CD4-positive, alpha-beta T cell treated with Interleukin-17A for 1 hour (primary cell): Measurements from ENCODE around the gene PRKN.
"Not testable (repeated sequence)": the region's sequence is repeated elsewhere in the genome, so short reads cannot be mapped to it uniquely, and the experiment has no call there.

Source experiments
- DNase-seq: peaks from one replicate; pipeline ENCODE4 v3.0.0-alpha.2; 2020

Gene PRKN

DNA sequence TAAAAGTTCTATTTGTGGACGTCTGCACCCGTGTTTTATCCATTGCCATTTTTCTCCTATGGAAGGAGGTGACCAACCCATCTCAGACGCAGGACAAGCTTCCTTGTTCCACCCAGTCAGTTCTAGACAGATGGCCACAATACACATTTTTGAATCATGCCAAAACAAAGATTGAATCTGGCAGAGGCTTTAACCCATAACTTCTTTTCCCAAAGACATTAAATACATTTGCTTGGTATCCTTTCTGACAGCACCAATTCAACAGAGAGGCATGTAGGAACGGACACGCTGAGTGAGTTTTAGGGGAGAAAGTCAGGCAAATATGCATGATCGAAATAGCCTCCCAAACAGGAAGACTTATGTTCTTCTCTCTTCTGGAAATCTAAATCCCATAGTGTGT lies 901.1 kb downstream of the PRKN start:
- DNase-seq = no peak

DNA sequence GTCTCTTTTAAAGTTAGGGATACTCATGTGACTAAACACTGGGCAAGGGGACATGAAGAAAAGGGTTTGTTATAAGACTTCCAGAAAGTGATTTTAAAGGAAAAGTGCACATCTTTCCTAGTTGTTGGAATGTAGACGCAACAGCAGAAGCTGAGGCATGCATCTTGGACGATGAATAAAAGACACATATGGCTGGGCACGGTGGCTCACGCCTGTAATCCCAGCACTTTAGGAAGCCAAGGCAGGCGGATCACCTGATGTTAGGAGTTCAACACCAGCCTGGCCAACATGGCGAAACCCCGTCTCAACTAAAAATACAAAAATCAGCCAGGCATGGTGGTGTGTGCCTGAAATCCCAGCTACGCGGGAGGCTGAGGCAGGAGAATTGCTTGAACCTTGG lies 905.4 kb downstream of the PRKN start:
- not testable (repeated sequence) for DNase-seq

DNA sequence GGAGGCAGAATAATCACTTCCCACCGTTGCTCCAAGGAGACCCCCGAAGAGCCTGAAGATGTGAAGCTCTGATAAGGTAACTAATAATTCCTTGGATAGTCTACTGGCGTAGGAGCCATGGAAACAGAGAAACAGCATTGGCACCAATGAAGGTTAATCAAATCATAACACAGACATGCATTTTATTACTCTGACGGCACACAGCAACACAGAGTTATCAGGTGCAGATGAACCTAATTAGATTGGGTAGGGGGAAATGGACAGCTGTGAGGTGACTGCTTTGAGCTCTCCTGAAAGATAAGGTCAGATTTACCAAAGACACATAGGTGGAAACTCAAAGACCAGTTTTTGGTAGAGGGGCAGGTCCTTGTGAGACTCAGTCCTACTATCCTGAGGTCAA lies 909.7 kb downstream of the PRKN start:
- no peak for DNase-seq

DNA sequence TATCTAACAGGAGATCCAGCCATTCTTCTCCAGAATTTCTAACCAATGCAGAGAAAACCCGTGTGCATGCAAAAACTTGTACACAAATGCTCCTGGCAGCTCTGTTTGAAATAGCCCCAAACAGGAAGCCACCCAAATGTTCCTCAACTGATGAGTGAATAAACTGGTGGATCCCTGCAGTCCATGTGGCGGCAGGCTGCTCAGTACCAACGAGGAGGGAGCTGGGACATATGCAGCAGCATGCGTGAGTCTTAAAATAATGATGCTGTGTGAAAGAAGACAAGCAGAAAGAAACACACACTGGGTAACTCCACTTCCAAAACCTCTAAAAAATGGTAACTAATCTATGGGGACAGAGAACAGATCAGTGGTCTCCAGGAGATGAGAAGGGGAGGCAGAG lies 911.6 kb downstream of the PRKN start:
- DNase-seq = no peak

DNA sequence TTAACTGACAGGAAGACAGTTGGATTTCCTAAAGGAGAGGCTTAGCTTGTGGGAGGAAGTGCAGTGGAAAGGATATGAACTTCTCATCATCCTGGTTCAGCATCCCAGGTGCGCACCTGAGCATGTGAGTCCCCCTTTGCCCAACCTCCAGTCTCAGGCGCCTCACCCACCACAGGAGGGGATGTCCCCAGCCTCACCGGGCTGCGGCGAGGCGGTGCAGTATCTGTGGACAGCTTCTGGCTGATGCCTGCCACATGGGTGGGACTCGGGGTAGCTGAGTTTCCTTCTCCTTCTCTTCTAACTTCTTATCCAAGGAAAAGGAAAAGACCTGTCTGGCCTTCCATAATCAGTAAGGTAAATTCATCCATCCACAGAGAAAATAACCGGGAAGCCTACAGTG lies 914.4 kb downstream of the PRKN start:
- DNase-seq = no peak

DNA sequence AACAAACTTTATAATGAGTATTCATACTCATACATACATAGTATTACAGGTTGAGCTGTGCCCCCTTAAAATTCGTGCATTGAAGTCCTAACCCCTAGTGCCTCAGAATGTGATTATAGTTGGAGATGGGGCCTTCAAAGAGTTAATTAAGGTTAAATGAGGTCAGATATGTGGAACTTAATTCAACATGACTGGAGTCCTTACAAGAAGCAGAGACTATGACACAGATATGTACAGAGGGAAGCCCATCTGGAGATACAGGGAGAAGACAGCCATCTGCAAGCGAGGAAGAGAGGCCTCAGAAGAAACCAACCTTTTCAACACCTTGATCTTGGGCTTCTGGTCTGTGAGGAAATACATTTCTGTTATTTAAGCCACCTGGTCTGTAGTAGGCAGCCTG lies 917.6 kb downstream of the PRKN start:
- no peak for DNase-seq

DNA sequence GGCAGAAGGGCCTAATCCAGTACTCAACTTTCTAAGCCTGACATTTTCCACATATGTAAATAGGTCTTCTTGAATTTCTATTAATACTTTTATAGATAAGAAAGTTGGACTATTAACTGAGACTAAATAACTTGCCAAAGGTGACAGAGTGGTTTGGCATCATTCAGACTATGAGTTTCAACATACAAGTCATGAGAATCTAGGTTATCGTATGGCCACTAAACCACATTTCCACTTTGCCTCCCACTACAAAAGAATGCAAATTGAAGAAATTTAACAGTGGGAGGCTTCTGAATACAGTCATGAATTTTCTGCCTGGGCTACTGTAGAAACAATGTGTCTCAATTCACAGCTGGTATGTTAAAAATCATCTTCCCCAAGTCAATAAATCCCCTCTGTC lies 922.7 kb downstream of the PRKN start:
- no peak for DNase-seq

DNA sequence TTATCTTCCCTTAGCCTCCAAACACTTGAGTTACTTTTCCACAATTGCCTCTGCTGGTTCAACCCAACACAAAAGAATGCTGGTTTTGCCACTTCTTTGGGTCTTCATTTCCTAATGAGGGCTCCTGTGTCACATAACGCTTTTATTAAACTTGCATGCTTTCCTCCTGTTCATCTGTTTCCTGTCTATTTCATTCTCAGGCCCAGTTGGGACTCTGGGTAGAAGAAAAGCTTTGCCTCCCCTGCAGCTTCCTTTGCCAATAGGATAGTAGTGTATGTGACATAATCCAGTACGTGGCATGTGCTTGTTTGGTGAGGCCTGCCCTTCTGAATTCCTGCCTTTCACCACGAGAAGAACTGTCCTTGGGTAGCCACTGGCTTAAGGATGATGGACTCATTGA lies 924.4 kb downstream of the PRKN start:
- no peak for DNase-seq

DNA sequence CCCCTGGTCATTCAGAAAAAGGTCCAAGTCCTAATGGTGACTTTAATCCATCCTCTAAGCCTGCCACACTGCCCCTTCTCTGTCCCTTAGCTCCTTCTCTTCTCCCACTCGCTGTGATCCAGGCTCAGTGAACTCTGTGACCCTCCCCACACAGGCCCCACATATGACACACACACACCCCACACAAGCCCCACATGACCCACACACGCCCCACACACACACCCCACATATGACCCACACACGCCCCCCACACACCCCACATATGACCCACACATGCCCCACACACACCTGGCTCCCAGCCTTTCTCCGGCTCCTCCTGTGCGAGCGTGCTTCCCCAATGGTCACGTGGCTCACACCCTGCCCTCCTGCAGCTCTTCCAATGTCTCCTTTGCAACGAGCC lies 925.3 kb downstream of the PRKN start:
- DNase-seq = no peak

DNA sequence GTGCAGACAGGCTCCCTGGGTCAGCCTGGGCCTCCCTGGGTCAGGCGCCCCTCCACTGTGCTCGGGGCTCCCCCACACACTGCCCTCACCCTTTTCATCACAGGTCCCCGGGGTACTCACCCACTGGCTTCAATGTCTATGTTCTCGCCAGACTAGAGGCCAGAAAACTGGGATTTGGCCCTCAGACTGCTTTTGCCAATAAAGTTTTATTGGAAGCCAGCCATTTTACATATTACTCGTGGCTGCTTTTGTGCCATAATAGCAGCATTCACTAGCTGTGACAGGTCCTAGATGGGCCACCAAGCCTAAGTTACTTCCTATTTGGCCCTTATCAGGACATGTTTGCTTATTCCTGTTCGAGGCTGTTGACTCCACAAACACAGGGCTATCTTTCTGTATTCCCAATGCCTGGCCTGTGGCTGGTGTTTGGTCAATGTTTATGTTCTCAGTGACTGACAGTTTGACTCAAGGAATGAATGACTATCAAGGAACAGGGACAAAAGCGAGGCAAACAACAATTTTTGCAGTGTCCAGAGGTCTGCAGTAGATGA lies 928.6 kb downstream of the PRKN start:
- DNase-seq = no peak

DNA sequence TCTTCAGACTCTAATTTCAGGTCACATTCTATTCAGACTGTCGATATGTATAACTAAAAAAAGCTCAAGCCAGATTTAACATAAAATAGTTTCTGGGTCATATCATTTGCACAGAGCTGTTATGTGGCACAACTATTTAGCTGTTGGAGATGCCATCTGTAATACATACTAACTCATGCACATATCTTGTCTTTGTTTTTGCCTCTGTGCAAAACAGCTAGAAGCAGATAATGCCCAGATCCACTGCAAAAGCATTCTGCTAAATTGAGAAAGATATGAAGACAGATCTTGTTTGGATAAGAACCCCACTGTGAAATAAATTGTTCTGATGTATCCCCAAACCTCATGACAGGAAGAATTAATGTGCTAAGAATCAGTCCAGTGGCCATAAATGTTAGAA lies 930.9 kb downstream of the PRKN start:
- DNase-seq = no peak

DNA sequence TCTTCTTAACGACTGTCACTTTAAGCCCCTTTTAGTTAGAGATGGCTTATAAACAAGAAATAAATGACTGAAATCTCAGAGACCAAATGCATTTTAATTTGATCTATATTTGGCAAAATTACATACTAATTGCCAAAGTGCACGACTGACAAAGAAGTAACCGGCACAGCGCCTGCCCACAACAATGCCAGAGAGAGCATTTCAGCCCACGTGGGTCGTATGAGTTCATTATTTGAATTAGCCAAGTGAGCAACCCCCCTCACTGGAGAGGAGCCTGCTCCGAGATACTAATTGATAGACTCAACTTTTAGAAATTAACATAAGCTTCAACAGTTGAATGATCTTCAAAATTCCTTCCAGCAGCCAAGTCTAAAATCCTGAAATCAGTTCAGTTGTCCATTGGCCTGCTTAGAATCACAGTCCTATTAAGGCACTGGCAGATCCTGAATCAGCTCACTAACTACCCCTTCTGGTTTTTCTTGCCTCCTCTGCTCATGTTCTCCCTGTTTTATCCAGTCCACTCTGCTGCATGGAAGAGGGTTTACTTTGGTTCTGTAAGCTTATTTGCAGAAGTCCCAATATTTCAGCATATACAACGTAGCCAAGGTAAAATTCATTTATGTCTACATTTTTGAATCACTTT lies 934.6 kb downstream of the PRKN start:
- DNase-seq = no peak

DNA sequence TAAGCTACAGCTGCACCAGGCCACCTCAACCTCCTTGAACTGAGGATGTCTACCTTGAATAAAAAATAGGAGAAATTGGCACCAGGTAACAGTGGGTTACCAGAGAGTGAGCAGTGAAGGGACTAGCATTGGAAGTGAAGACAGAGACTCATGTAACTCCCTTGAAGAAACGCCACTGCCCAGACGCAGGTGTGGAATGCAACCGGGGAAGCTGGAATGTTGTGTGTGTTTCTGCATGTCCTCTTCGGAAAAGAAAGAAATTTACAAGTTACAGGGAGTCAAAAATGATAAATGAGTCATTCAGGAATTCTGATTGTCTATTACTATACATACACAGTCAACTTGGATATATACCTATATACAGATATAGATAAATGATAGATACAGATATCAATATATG lies 939.0 kb downstream of the PRKN start:
- DNase-seq = no peak

DNA sequence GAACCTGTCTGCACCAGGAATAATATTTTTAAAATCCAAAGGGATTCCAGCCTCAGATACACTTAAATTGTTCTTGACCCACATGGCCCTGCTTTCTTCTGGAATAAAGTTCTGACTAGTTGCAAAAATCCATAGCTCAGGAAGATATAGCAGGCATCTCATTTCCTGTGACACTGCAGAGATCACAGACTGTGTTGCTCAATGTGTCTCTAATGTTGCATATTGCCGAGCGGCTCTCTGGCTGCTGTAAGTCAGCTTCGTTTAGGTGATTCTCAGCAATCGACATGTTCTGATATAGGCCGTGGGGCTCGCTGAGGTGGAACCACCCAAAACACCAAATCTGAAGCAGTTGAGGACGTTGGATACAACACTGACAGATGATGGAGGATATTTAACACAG lies 955.4 kb downstream of the PRKN start:
- DNase-seq = no peak

DNA sequence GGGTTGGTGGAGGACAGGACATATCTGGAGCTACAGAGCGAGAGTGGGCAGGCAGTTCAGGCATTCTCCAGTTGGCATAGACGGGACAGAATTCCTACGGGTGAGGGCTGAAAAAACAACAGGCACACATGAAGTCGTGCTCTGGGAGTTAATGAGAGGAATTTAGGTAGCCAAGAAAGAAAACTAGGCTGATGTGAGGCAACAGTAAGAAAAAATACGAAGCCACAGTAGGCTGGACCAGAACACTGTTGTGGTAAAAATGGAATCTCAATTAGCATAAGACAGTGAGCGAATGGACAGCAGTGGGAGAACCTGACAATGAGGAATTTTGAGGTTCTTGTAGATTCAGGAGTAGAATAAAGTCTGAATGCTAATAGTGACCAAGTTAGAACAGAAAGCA lies 965.6 kb downstream of the PRKN start:
- no peak for DNase-seq

DNA sequence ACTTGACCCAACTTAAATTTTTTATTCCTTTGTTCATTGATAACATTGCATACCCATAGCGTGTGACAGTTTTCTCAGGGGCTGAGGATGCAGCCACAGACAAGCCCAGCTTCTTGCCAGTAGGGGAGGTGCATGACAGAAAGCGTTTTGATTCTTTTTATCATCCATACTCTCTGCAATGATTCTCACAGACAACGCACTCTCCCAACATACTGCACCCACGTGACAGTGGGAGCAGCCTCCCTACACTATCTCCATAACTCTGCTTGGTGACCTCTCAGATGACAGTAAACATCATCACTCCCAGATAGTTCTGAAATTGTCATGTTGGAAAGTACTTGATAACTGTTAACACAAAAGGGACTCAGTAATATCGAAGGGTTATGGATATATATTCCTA lies 972.5 kb downstream of the PRKN start:
- DNase-seq = no peak

DNA sequence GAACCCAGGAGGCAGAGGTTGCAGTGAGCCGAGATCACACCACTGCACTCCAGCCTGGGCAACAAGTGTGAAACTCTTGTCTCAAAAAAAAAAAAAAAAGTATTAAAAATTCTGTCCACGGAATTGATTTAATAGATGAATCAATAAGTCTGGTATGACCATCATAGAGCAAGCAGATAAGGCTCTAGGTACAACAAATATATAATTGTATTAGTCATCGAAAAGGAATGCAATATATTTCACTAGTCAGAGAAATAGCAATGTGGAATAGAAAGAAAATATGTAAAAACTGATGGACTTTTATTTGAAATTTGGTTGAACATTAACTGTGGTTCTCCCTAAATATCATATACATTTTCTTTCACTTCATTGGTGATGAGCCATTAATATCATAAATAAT lies 976.9 kb downstream of the PRKN start:
- DNase-seq = no peak

DNA sequence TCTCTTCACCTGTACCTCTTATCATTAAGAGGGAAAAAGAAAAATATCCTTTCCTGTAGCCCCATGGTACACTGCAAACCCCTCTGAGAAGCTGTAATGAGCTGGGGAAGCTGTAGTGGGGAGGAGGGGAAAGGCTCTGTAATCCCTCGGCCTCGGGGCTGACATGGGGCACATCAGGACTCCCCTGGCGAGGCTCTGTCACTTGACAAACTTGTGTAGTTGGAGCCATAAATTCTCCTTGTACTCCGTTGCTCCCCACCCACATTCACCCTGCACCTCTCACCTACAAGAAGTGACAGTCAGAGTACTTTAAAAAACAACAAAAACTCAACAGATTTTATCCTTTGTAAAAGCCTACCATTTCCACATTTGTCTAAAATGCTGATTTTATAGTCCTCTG lies 978.0 kb downstream of the PRKN start:
- no peak for DNase-seq

DNA sequence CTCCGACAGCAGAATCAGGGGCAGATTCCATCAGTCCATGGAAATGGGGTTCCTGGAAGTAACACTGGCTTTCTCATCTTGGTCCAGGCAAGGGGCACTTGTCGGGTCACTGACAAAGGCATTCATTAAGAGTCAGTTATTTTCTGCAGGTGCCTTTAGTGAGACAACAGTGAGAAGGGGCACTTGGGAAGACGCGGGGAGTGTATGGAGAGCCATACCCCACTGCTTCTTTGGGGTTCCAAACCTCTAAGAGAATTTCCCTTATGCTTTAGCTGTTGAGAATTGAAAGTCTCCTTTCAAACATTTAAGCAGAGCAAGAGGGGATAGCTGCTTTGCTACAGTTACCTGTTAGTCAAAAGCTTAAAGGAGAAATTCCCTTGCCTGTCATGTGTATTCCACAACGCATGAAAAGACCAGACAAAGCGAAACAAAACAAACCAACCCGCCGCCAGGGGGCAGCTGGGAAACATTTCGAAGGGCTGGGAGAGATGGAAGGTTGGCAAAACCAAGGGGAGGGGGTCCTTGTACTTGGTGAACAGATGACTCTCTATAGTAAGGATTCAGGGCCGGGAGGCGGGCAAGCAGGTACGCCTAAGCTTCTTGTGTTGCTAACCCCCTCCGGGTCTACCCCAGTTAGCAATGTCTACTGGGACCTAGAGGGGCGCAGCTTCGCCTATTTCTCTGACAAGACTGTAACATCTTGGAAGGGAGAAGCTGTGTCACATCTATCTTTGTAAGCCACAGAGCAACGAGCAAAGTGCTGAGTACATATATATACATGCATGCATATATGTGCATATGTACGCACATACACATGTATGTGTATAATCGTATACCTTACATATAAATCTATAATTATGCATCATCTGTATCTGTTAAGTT lies 978.8 kb downstream of the PRKN start:
- peak; percentile 5 for DNase-seq

DNA sequence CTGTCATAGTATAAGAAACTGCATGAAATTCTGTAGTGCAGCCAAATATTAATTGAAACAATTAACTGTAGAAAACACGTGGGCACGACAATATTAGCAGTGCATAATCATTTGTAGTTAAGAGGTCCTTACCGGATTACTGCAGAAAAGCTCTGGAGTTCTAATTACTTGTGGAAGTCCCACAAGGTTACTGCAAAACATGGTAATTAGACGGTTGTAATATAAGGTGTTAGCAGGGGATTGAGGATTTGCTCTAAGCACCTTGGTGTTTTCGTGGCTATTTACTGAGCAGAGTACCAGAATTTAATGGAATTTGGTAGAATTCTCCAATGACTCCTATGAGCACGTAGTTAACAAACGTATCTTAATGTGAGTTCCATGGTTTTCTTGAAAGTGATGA lies 980.1 kb downstream of the PRKN start:
- no peak for DNase-seq

DNA sequence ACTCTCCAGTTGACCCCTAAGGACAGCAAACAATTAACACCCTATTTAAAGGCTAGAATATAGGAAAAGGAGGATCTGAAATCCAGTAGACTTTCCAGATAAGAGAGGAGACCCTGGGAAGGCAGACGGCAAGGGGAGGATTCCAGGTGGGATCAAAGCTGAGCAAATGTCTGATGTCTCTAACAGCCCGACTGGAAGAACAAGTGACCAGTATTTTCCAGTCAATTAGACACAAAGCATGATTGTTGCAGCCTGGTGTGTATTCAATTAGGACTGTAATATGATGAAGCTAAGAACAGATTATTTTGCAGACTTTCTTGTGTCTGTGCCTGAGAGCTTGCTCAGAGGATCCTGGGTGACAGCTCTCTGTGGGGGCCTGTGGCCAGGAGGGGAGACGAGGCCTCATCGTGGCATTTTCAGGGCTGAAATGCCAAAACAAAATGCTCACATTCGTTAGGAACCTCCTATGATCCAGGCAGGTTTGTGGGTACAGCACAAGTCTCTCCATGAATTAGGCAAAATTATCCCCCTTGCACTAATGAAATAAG lies 981.9 kb downstream of the PRKN start:
- no peak for DNase-seq

DNA sequence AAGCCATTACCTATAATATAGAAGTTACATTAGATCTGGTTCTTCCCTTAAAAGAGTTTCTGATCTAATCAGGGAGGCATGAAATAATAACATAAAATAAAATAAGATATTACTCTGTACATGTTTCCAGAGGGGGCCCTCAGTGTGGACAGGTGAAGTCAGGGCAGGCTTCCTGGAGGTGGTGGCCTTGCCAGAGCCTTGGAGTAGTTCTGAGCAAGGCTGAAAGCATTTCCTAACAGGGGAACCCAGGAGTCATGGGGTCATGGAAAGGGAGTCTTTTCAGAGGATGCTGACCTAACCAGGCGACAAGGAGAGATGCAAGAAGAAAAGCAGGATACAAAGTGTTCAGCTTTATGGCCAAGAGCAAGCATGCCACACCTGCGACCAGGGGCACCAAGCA lies 982.4 kb downstream of the PRKN start:
- no peak for DNase-seq

DNA sequence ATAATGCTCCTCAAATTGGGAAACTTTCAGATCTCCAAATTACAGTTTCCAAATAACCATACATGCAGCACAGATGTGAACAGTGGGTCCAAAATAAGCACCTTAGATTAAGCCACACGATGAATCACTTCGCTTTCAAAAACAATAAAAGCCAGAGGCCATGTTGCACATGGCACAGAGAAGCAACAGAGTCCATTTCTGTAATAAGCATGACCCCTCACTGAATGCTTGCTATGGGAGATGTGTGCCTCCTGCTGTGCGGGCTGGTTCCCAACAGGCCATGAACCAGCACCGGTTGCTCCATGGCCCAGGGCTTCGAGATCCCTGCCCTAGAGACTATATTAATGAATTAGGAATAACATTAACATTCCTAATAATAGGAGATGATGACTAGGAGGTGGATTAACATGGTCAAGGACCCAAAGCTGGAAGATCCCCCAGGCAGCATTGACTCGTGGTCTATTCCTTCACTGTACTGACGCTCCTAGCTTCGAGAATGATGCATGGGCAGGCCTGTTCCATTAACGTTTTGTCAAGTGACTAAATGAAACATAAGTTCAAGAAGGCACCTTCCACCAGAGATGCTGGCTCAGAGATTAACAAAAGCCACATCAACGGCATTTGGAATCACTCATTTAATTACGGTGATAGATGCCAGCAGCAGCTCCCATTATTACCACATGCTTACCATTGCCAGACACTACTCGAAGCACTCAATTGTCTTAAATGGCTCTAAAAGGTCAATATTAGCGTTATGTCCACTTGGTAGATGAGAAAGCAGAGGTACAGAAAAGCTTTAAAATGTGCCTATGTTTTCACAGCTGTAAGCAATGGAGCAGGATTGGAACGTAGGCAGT lies 983.1 kb downstream of the PRKN start:
- DNase-seq = no peak
